IPS-NIHi11 (cell line): ENCODE measurements around the gene ZACN.

Experiments
- DNase-seq: peaks from one replicate; pipeline ENCODE4 v3.0.0; 2012; ENCODE audit warnings: mixed read lengths, low spot score

ZACN gene

GRCh38 chr17:76131692-76132573 is 53.0 kb downstream of the ZACN start:
- no peak for DNase-seq
